GM18951 (cell line): ENCODE data around the gene QKI.
"Not testable (repeated sequence)": the region's sequence is repeated elsewhere in the genome, so short reads cannot be mapped to it uniquely, and the experiment has no call there.

Experiments
- POLR2A ChIP-seq: IDR thresholded peaks from 4 replicates; pipeline ENCODE4 v1.6.1; 2011; ENCODE audit warnings: mild to moderate bottlenecking; ENCODE audit not compliant: insufficient read length, insufficient read depth; ENCODE audit errors: extremely low read depth
- in situ Hi-C: fragments of 300-500 bp; cut with MboI; formaldehyde crosslinking; loops from one replicate; pipeline ENCODE4 v1.12.0; 2022; ENCODE audit warnings: low sequenced_read_pairs, mixed read lengths, inconsistent platforms; ENCODE audit not compliant: unreplicated experiment

The QKI gene

DNA sequence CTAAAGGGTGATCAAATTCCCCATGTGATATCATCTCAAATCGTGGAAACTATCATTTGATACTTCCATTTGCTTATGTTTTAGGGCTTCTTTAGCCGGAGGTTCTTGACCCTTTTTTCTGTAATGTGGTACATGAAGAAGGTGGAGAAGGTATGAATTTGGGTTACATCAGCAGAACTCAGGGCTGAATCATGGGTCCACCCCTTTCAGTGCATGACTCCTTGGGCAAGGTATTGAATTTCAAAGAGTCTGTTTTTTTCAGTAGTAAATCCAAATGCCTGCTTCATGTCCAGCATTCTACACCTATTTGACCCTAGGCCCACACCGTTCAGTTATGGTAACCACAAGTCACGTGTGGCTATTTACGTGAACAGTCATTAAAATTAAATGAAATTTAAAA lies 30.6 kb upstream of the QKI start:
- no peak for TF ChIP-seq POLR2A
- in situ Hi-C loops = no loop called here

DNA sequence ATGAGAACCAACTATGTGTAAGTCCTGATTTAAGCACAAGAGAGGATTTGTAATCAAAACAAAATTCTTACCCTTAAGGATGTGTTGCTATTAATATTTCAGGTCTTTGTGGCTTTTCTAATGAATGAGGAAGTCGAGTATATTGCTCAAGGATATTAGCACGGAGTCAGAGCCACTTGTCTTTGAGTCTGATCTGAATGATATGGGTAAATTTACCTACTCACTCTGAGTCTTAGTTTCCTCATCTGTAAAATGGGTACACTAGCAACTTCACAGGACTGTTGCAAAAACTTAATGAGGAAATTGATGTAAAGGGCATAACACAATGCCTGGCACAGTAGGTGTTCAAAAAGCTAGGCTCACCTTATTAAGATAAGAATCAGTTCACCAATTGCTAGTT lies 30.0 kb upstream of the QKI start:
- in situ Hi-C loops = no loop called here
- TF ChIP-seq POLR2A = no peak

DNA sequence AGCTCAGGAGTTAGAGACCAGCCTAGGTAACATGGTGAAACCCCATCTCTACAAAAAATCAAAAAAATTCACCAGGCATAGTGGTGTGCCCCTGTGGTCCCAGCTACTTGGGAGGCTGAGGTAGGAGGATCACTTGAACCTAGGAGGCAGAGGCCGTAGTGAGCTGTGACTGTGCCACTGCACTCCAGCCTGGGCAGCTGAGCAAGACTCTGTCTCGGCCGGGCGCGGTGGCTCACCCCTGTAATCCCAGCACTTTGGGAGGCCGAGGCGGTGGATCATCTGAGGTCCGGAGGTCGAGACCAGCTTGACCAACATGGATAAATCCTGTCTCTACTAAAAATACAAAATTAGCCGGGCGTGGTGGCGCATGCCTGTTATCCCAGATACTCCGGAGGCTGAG lies 29.0 kb upstream of the QKI start:
- in situ Hi-C loops = not testable (repeated sequence)

DNA sequence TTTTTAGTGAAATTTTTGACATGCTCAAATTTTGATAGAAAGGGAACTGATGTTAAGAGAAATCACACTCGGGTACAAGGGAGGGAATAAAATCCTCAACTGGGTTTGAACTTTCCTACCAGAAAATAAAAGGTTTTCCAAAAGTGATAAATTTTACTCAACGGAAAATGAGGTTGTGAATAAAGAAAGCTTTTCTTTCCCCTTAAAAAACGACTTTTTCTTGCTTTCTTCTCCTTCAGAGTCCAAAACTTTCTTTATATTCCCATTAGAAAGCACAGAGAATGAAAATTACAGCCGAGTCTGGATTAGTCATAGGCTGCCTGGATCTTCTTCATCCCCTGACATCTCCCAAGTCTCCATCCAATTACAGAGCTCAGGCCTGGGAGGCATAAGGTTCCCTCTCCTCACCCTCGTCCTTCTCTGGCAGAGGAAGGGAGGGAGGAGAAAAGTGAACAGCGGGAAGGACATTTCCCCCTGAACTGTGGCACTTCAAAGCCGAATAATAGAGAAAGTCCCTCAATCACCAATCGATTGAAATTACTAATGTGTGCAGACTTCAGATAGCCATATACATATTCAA lies 28.1 kb upstream of the QKI start:
- in situ Hi-C loops = no loop called here

DNA sequence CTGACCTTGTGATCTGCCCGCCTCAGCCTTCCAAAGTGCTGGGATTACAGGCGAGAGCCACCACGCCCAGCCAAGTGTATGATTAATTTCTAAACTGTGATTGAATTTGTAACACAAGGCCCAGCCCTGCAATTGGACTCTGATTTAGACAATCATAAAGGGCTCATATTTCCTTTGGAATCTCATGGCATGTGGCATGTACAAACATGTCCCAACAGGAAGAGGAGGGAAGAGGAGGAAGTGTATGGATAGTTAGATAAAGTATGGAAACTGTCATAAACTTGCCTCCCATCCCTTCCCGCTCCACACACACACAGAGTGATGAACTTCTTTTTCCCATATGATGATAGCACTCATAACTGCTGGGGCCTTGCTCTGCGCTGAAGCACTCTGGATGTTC lies 27.2 kb upstream of the QKI start:
- TF ChIP-seq POLR2A = no peak
- in situ Hi-C loops = no loop called here

More for the DNA sequence above, 28.1 kb upstream of the QKI start:
- TF ChIP-seq POLR2A = no peak

DNA sequence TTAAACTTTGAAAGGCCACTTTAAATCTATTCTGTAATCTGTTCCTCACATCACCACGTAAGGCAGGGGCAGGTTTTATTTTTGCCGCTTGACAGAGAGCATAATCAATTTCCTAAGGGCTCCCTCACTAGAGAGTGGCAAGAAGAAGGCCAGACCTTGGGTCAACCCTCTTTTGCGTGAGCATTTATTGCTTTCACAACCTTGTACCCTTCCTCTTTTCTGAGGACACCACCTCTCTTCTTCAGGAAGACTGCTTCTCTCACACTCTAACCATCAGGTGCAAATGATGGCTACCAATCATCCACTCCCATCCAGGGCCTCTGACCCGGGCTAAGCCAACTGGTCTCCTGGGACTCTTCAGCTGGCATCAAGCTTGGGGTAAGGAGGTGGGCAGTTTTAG lies 25.2 kb upstream of the QKI start:
- in situ Hi-C loops = no loop called here
- no peak for TF ChIP-seq POLR2A

DNA sequence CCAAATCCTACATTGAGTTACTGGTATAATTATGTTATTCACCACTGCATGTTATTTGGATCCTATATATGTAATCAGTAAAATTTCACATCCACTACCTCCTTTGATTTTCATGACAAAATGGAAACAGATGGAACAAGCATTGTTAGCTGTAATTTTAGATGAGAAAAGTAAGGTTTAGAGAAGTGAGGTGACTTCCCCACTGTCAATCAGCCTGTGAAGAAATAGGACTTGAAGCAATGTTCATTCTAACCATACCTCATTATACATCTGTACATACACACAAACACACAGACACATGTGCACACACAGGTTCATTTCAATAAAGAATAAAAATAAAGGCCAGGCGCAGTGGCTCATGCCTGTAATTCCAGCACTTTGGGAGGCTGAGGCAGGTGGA lies 23.7 kb upstream of the QKI start:
- in situ Hi-C loops = no loop called here
- TF ChIP-seq POLR2A = no peak

DNA sequence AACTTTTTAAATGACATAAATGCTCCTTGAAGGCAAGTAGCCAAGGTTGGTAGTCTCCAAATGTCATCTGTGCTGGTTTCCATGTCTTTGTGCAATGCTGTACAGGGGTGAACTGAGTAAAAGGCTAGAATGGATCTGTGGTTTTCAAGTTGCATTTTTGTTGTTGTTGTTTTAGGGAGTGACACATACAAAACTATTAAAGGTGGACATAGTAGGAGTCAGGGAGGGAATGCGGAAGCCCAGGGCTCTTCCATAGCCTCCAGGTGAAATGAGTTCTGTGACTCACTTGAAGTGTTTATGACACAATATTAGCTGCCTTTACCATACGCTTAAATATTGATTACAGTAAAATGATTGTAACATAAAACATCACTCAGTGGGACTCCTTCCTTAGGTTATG lies 22.5 kb upstream of the QKI start:
- in situ Hi-C loops = no loop called here
- no peak for TF ChIP-seq POLR2A

DNA sequence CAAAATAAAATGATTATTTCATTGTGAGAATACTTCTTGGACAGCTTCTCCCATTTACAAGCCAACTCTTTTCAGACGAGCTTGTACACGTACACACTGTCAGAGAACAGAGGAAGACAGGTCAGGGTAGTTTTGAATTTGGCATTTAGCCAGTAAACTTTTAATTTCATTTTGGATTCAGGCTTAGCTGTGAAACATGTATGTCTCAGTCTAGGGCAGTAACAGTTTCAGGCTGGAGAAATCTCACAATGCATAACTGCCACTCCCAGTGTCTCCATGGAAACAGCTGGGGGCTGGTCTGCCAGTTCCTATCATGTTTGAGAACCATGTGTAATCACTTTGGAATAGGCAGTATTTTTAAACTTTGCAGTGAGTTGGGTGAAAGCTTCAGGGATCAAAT lies 22.0 kb upstream of the QKI start:
- TF ChIP-seq POLR2A = no peak
- in situ Hi-C loops = no loop called here

DNA sequence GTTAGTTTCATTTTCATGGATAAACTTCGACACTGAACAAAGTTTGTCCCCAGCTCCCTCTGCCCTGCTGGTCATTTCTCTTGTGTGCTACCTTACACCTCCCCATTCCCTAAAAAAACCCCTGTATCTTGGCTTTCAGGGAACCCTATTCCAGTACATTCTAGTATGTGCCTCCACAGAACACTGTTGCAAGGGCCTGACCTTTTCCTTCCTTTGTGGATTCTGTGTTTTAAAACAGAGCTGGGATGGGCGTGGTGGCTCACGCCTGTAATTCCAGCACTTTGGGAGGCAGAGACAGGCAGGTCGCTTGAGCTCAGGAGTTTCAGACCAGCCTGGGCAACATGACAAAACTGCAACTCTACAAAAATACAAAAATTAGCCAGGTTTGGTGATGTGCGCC lies 20.6 kb upstream of the QKI start:
- in situ Hi-C loops = no loop called here
- TF ChIP-seq POLR2A = no peak

DNA sequence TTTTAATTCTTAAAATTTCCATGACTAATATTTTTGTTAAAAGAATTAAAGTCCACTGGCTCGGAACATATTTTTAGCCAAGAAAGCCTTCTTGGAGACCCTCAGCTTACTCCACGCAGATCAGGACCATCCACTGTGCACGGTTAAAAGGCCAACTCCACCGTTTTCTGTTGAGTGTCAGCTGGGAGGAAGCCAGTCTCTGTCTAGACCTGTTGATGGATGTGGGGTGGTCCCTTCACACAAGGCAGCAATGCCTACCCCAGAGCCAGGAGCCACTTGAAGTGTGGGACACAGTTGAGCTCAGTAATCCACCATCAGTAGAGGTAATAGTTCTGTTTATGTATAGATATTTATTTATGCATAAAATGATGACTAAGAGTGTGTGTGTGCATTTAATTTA lies 19.9 kb upstream of the QKI start:
- in situ Hi-C loops = no loop called here
- TF ChIP-seq POLR2A = no peak

DNA sequence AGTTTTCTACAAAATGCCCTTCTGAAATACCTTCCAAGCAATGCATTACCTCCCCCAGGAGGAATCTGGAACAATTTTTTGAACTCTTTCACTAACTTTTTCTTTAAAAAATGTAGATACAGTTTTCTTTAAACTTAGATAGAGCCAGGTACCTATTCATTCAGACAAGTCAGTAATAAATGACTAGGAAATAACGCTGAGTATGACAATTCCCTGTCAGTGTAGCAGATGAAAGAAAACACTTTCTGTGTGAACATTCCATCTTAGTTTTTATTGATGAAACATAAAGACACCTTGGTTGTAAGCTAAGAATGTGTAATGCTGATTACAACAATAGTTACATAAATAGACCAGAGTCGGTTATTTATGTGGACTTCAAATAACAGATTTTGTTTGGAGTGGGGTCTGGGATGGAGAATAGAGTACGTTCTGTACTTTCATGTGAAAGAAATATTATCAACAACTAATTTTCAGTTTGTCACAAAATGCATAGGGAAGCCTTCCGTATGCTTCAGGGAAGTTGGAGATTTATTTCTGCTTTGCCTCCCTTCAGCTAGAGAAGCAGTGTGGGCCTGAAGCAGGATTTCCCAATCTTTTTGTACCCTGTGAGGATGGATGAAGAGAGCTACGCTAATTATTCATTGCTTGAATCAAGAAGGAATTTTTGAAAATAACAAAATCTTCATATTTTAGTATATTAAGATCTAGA lies 19.2 kb upstream of the QKI start:
- no peak for TF ChIP-seq POLR2A
- in situ Hi-C loops = no loop called here

DNA sequence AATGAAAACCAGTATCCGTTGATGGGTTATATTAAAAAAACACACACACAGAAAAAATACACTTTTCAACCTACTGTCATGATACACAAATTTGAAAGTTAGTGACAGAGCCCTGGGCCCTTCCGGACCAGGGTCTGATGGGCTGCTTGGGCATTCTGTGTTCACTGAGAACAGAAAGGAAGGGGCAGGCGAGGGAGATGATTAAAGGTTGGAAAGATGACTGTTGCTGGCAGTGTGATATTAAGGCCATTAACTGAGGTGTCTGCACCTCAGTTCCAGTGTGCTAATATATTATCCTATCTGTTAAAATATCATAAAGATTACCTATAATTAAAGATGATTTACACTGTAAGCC lies 18.7 kb upstream of the QKI start:
- in situ Hi-C loops = no loop called here
- TF ChIP-seq POLR2A = no peak

DNA sequence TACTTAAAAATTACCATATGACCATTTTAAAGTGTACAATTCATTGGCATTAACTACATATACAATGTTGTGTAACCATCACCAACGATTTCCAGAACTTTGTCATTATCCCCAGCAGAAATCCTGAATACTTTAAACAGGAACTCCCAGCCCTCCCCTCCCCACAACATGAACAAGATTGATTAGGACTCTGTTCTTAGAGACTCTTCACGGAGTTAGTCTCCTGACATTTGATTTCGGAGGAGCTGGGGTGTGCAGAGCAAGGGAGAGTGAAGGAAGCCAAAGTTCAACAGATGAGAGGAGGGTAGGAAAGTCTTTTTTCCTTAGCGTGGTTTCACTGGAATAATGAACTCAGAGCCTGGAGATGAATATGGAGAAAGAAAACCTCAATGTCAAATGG lies 17.2 kb upstream of the QKI start:
- TF ChIP-seq POLR2A = no peak
- in situ Hi-C loops = no loop called here

DNA sequence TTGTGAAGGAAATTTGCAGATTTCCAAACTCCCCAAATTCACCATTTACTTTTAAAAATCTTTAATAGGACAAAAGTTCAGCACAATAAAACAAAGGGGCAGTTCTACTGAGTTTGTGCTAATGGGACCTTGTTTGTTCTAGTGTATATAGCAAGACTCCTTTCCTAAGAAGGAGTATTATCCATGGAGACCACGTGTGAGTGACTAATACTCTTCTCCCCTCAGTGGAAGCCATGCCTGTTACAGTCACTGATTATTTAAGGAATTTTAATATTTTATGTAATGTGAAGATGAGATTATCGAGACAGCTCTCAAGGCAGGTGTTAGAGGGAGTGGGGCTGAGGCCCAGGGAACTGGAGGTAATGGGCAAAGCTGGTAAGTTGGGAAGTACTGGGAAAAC lies 16.4 kb upstream of the QKI start:
- in situ Hi-C loops = no loop called here

More for the DNA sequence above, 16.4 kb upstream of the QKI start:
- TF ChIP-seq POLR2A = no peak
